ENCODE measurements around the gene TDRD15. TPM values are rescaled to one million over a fixed set of nuclear protein-coding genes. Genes with fewer than 3 reads are reported as not detected.

TDRD15 gene
- total and polyA plus RNA-seq, 2 of the 13 experiments (the other 11 are each of a cell fraction or from before 2014, with no cell fraction given): 0.12 to 0.29 TPM

- ChIA-PET POLR2A (no interaction called here), CTCF (ENCODE audit: low intra/inter-chr PET ratio, low total read pairs) (no interaction called here)
- no peak for DNase-seq (ENCODE audit: low spot score)
- intact Hi-C loops (cut with micrococcal nuclease; ENCODE audit: unreplicated experiment): no loop called here
- Histone ChIP-seq H3K4me2 (ENCODE audit: low read depth, low read length) (no peak overlapping the region), H3K9ac (ENCODE audit: insufficient read depth, low read depth, low read length) (no peak overlapping the region), H3K9me3 (ENCODE audit: low read length) (no peaks in the 10 kb centered on the region), H3K79me2 (ENCODE audit: insufficient read depth, low read length) (no peaks in the 10 kb centered on the region), H4K20me1 (ENCODE audit: insufficient read depth, low read length) (no peaks in the 10 kb centered on the region), H3K4me1 (ENCODE audit: insufficient read depth, low read length) (no peaks in the 10 kb centered on the region), H3K4me3 (replicated peaks in 1 of 3; ENCODE audit: insufficient read depth in 1 of 3, low read depth in 2 of 3, low read length in 3 of 3) (no peak overlapping the region), H3K27me3 (ENCODE audit: control insufficient read depth in 1 of 2, insufficient read depth in 2 of 2, low read length in 2 of 2) (0 out of 5 replicates have a peak, but pooled peaks cover 0 to 11% of the 10 kb centered on the region in 2 experiments), H3K27ac (ENCODE audit: extremely low read length, insufficient read depth, low read length) (no peak overlapping the region), H3K36me3 (replicated peaks in 1 of 2; ENCODE audit: control insufficient read depth in 1 of 2, insufficient read depth in 2 of 2, low read length in 2 of 2) (no peaks in the 10 kb centered on the region), H2AFZ (ENCODE audit: low read length) (no peak overlapping the region)
- no peak for TF ChIP-seq MTERF4 (CRISPR knock-in tag; IDR thresholded peaks at IDR 0.05)
- no TSS peak for BruUV-seq (replicated peaks)
- FAIRE-seq: no peak
- ATAC-seq: no peak
- in situ Hi-C loops (cut with HindIII; ENCODE audit: extremely low pct_ligation_motif_present, low pct_unique_long_range_greater_than_20kb): no loop called here
- WGBS (ENCODE audit: low lambda C conversion rate): 42% methylated on average over 4 of the region's 4 CpGs
These were observed 59.5 kb downstream of the TDRD15 start for GRCh38 chr2:21183306-21183705.

- Histone ChIP-seq H3K4me1 (ENCODE audit: insufficient read depth, low read length) (no peaks in the 10 kb centered on the region), H3K4me2 (ENCODE audit: low read depth, low read length) (no peak overlapping the region), H2AFZ (ENCODE audit: low read length) (no peak overlapping the region), H3K9ac (ENCODE audit: insufficient read depth, low read depth, low read length) (no peak overlapping the region), H3K9me3 (ENCODE audit: low read length) (no peaks in the 10 kb centered on the region), H3K79me2 (ENCODE audit: insufficient read depth, low read length) (no peaks in the 10 kb centered on the region), H3K36me3 (replicated peaks in 1 of 2; ENCODE audit: control insufficient read depth in 1 of 2, insufficient read depth in 2 of 2, low read length in 2 of 2) (no peaks in the 10 kb centered on the region), H3K27ac (ENCODE audit: extremely low read length, insufficient read depth, low read length) (no peak overlapping the region), H3K4me3 (replicated peaks in 1 of 3; ENCODE audit: insufficient read depth in 1 of 3, low read depth in 2 of 3, low read length in 3 of 3) (no peak overlapping the region), H3K27me3 (ENCODE audit: control insufficient read depth in 1 of 2, insufficient read depth in 2 of 2, low read length in 2 of 2) (0 out of 5 replicates have a peak, but pooled peaks cover 0 to 11% of the 10 kb centered on the region in 2 experiments), H4K20me1 (ENCODE audit: insufficient read depth, low read length) (no peaks in the 10 kb centered on the region)
- WGBS (ENCODE audit: low lambda C conversion rate): 5% methylated on average over 2 of the region's 2 CpGs
- in situ Hi-C loops (cut with HindIII; ENCODE audit: extremely low pct_ligation_motif_present, low pct_unique_long_range_greater_than_20kb): no loop called here
- no peak for FAIRE-seq
- ChIA-PET CTCF (ENCODE audit: low intra/inter-chr PET ratio, low total read pairs) (no interaction called here), POLR2A (no interaction called here)
- no peak for DNase-seq (ENCODE audit: low spot score)
- intact Hi-C loops (cut with micrococcal nuclease; ENCODE audit: unreplicated experiment): no loop called here
- ATAC-seq: no peak
- BruUV-seq (replicated peaks): no TSS peak
- TF ChIP-seq ZNF275 (CRISPR knock-in tag; IDR thresholded peaks at IDR 0.05; ENCODE audit: borderline replicate concordance): no peak
- TF ChIP-seq SOX5 (CRISPR knock-in tag; IDR thresholded peaks at IDR 0.05; ENCODE audit: borderline replicate concordance): no peak
- no peak for TF ChIP-seq SIX1 (CRISPR knock-in tag; IDR thresholded peaks at IDR 0.05; ENCODE audit: borderline replicate concordance)
- no peak for TF ChIP-seq RNF2 (conservative IDR thresholded peaks at IDR 0.05; ENCODE audit: low read depth)
- no peak for TF ChIP-seq TBL1XR1 (IDR thresholded peaks at IDR 0.05; ENCODE audit: borderline replicate concordance, low read length, partially characterized antibody)
- no peak for TF ChIP-seq POLR2G (IDR thresholded peaks at IDR 0.05; ENCODE audit: low read depth, low read length)
- no peak for TF ChIP-seq MIXL1 (CRISPR knock-in tag; IDR thresholded peaks at IDR 0.05)
- TF ChIP-seq ZNF280B (CRISPR knock-in tag; IDR thresholded peaks at IDR 0.05; ENCODE audit: borderline replicate concordance): no peak
- no peak for TF ChIP-seq ZNF143 (CRISPR knock-in tag; IDR thresholded peaks at IDR 0.05)
- no peak for TF ChIP-seq TARDBP (CRISPR knock-in tag; IDR thresholded peaks at IDR 0.05)
- no peak for TF ChIP-seq ZNF660 (CRISPR knock-in tag; IDR thresholded peaks at IDR 0.05; ENCODE audit: borderline replicate concordance, low read depth)
- no peak for TF ChIP-seq FOXO4 (CRISPR knock-in tag; conservative IDR thresholded peaks at IDR 0.05)
- no peak for TF ChIP-seq ZNF629 (CRISPR knock-in tag; conservative IDR thresholded peaks at IDR 0.05)
- TF ChIP-seq KDM5A (IDR thresholded peaks at IDR 0.05; ENCODE audit: borderline replicate concordance, low read length): no peak
These were observed 60.0 kb downstream of the TDRD15 start for GRCh38 chr2:21183726-21184125.

All from HepG2 (cell line).